GM12878 (cell line): ENCODE measurements around the gene TIMM50.

Source experiments
- BCL3 ChIP-seq: IDR thresholded peaks from 2 replicates; pipeline ENCODE4 v1.6.1; 2011; ENCODE audit warnings: borderline replicate concordance, low read depth, mild to moderate bottlenecking, moderate library complexity, low read length; ENCODE audit not compliant: insufficient read depth, poor library complexity, severe bottlenecking
- CTCF ChIP-seq, 3 experiments: IDR thresholded peaks in 2 of 3; conservative IDR thresholded peaks in 1 of 3; 2 replicates each; pipeline ENCODE4 v1.5.1; 2011; ENCODE audit warnings: low read depth in 3 of 3, low read length in 3 of 3, mild to moderate bottlenecking in 3 of 3, control low read depth in 2 of 3, moderate library complexity in 2 of 3, inconsistent platforms in 1 of 3, mixed read lengths in 1 of 3; ENCODE audit not compliant: control insufficient read depth in 2 of 3, insufficient read depth in 1 of 3; ENCODE audit errors: extremely low read depth in 1 of 3
- ETV6 ChIP-seq, 2 experiments: fragments of 450-650 bp in 1 of 2; IDR thresholded peaks in 1 of 2; conservative IDR thresholded peaks in 1 of 2; 2 replicates each; pipeline ENCODE4 v1.6.1; 2014; ENCODE audit warnings: antibody characterized with exemption in 1 of 2, borderline replicate concordance in 1 of 2, low read depth in 1 of 2, mild to moderate bottlenecking in 1 of 2, moderate library complexity in 1 of 2
- EZH2 ChIP-seq: IDR thresholded peaks from 2 replicates; pipeline ENCODE4 v1.6.1; 2012; ENCODE audit warnings: low read depth, mild to moderate bottlenecking, control low read depth, inconsistent platforms, low read length, borderline replicate concordance; ENCODE audit not compliant: control insufficient read depth
- JUNB ChIP-seq: IDR thresholded peaks from 2 replicates; pipeline ENCODE4 v1.6.1; 2016; ENCODE audit warnings: antibody characterized with exemption, mild to moderate bottlenecking
- NFYB ChIP-seq: IDR thresholded peaks from 2 replicates; pipeline ENCODE4 v1.6.1; 2011; ENCODE audit warnings: low read depth, mild to moderate bottlenecking, low read length, improper control_type of control experiment, moderate library complexity; ENCODE audit not compliant: insufficient read depth
- ZNF384 ChIP-seq: IDR thresholded peaks from 2 replicates; pipeline ENCODE4 v1.6.1; 2012; ENCODE audit warnings: low read depth, mild to moderate bottlenecking, low read length, improper control_type of control experiment, borderline replicate concordance

- TF ChIP-seq CTCF (IDR thresholded peaks at IDR 0.05 in 2 of 3, conservative IDR thresholded peaks at IDR 0.05 in 1 of 3; ENCODE audit: control insufficient read depth in 2 of 3, extremely low read depth in 1 of 3, insufficient read depth in 1 of 3, low read depth in 3 of 3, low read length in 3 of 3) (no peak), BCL3 (no peak), EZH2 (no peak), ZNF384 (no peak), ETV6 (conservative IDR thresholded peaks at IDR 0.05 in 1 of 2, IDR thresholded peaks at IDR 0.05 in 1 of 2; ENCODE audit: borderline replicate concordance in 1 of 2, low read depth in 1 of 2) (no peak), JUNB (no peak), NFYB (no peak)
Measured at GRCh38 chr19:39533003-39533512, 52.4 kb downstream of the TIMM50 start.
